Renal pelvis (tissue), 12 donors: ENCODE data around the gene DBET. TPM values are rescaled to one million over a fixed set of nuclear protein-coding genes. Genes with fewer than 3 reads are reported as not detected.
"Not testable (repeated sequence)": the region's sequence is repeated elsewhere in the genome, so short reads cannot be mapped to it uniquely, and the experiment has no call there.

Source experiments
- DNase-seq: peaks from one replicate; pipeline ENCODE4 v3.0.0-alpha.2; 2013
- long read RNA-seq, 16 experiments: transcript quantifications; one replicate each; lab custom pipeline, GENCODE V29; 2026
- polyA plus RNA-seq, 3 donors: library from polyadenylated mRNA; unstranded; fragments of 120-200 nt; gene quantifications; one replicate each; pipeline ENCODE4 v1.2.1, GENCODE V29; 2013; ENCODE audit not compliant: insufficient read length in 3 of 3

The DBET gene
- not detected for polyA plus RNA-seq
- long read RNA-seq, donor 1: 0 reads
- long read RNA-seq, donor 2: 0 reads
- long read RNA-seq, donor 3: 0 reads
- long read RNA-seq, donor 4: 0 reads
- long read RNA-seq, donor 5: 0 reads
- long read RNA-seq, donor 6: 0 reads
- long read RNA-seq, donor 7: 0 reads
- long read RNA-seq, donor 8: 0 reads
- long read RNA-seq, donor 9: 0 reads
- long read RNA-seq, donor 10: 0 reads
- long read RNA-seq, donor 11: 0 reads
- long read RNA-seq, donor 12: 0 reads
- long read RNA-seq, donor 13: 0 reads
- long read RNA-seq, donor 14: 0 reads
- long read RNA-seq, donor 15: 0 reads
- long read RNA-seq, donor 16: 0 reads

DNA sequence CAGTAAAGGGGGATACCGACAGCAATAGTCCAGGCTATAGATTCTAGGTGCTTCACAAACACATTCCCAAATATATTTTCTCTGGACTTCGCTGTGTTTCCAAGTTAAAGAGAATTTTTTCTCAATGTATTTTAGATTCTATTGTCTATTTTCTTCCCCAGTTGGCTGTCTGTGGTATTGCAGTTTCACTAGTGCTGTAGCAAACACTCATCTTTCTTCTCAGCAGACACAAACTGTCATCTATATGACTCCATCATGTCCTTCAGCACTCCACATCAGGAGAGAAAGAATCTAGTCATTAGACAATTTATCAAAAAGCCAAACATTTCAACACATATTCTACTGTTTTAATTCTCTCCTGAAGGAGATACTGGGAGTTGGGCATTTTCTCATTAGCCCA is at the start of gene DBET:
Gene DBET, plus strand, starts transcription at position 161 of the 400 bp plus-strand sequence.
- not testable (repeated sequence) for DNase-seq

GRCh38 chr4:190014771-190015537 is 49.3 kb upstream of the DBET start:
- no peak for DNase-seq

DNA sequence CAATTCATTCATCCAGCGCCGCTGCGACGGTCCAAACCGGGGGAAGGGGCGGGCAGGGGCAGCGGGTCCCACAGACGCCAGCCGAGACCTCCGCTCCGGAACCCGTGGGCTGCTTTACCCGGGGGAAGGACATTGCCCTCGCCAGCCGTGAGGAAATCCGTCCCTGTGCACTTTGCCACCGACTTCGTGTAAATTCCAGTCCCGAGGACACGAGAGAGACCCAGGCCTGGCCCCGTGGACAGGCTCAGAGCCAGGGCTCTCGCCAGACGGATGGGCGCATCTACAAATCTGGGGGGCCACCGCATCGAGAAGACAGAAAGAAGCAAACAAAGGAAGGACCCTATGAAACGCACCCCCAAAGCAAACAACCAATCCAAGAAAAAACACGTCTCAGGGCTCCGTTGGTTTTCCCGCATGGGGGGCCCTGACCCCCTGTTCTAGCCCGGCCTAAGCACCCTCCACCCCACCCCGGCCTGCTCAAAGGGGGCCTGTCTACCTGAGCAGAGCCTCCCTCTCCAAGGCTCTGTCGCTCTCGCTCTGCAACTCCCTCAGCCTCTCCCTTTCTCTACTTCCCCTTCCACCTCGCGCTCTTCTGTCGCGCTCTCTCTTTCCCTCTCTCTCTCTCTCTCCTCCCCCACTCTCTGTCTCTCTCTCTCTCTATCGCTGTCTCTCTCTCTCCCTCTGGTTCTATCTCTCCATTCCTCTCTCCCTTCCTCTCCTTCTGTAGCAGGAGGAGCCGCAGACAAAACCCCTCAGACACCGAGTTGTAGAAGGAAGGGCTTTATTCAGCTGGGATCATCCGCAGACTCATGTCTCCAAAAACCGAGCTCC is 48.5 kb upstream of the DBET start:
- no peak for DNase-seq

DNA sequence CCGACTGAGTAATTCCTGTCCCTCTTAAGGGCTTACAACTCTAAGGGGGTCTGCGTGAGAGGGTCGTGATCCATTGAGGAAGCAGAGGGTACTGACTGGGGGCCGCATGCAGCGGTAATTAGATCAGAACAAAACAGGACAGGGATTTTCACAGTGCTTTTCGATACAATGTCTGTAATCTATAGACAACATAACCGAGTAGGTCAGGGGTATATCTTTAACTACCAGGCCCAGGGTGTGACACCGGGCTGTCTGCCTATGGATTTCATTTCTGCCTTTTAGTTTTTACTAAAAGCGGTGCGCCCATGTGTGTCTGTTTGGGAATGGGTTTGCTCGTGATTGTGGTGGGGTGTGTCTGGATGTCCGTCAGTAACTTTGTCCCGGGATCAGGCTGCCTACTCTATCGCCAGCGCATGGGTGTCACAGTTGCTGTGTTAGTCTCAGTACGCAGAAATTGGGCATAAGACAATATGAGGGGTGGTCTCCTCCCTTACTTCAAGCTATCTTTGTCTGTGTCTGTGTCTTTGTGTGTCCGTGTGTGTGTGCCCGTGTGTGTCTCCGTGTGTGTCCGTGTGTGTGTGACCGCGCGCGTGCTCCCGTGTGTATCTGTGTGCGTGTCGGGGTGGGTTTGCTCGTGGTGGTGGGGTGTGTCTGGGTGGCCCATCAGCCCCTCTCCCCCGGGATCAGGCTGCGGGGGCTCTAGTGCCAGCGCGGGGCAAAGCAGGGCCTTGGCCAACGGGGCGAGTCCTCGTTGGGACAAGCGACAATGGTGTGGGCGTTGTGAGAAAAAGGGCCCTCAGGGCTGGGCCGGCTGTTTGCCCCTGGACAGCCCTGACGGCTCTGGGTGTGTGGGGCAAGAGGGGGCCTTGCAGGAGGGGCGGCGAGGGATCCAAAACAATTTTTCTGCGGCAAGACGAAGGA is 47.7 kb upstream of the DBET start:
- no peak for DNase-seq

GRCh38 chr4:190017357-190018200 is 46.7 kb upstream of the DBET start:
- DNase-seq: no peak

GRCh38 chr4:190018201-190018920 is 45.9 kb upstream of the DBET start:
- no peak for DNase-seq

GRCh38 chr4:190019023-190019858 is 45.1 kb upstream of the DBET start:
- DNase-seq: no peak

- DNase-seq: not testable (repeated sequence)
Observed at GRCh38 chr4:190019859-190020463, 44.3 kb upstream of the DBET start.

GRCh38 chr4:190020790-190021717 is 43.2 kb upstream of the DBET start:
- DNase-seq: peak; percentile 54

GRCh38 chr4:190021973-190022372 is 42.3 kb upstream of the DBET start:
- DNase-seq: not testable (repeated sequence)

DNA sequence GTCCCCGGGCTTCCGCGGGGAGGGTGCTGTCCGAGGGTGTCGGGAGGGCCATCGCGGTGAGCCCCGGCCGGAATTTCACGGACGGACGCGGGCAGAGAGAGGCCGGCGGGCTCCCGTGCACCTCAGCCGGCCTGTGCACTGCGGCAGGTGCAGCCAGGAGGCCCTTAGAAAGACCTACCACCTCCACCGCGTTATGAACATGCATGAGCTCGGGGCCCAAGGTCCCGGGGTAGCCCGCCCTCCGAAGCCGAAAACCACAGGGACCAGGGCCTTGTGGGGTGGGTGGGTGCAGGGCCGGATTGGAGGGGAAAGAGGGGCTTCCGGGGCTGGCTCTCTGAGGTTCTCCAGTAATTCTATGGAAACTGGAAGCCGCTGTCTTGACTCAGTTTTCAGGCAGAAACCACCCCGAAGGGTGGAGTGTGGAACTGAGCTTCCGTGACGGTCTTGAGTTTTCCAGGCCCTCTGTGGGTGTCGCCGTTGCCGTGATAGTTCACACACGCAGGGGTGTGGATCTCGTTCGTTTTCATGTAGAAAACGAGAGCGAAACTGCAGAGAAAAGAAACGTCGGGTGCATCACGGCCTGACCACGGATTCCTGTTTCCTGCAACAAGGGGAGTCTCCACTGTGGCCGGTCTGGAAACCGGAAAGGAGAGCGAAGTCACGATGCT is 41.6 kb upstream of the DBET start:
- not testable (repeated sequence) for DNase-seq

DNA sequence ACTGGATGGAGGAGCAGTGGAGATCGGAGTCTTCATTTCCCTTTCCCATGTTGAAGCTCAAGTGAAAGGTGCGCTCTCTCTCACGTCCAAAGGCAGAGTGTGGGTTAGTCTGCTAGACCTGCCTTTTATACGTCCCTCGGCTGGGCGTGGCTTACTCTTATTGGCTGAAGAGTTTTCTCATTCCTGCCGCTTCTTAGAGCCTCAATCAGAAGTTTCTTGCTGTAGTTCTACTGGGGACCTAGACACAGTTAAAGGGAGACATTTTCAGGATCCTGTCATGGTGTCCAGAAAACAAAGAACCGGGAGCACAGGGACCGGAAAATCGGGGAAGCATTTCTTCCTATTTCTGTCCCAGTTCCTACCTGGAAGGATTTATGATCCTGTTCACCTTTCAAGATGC is 37.1 kb upstream of the DBET start, which contains the start of gene FRG2:
Gene FRG2, minus strand, starts transcription at position 101 of the 400 bp plus-strand sequence. Its CDS starts 52 bp downstream, at position 49.
- not testable (repeated sequence) for DNase-seq

DNA sequence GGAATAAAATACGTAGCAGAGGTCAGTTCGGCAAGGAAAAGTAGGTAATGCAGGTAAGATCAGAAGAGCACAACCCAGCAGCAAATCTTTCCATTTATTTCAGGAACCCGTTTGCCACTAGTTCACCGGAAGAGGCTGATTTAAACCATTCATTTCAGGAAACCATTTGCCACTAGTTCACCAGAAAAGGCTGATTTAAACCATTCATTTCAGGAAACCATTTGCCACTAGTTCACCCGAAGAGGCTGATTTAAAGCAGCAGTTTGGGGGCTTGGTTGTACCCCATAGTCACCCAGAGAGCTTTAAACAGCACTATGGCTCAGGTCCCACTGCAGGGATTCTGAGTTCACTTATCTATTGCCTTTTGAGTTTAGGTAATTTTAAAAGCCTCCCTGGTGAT is 33.0 kb upstream of the DBET start:
- not testable (repeated sequence) for DNase-seq

DNA sequence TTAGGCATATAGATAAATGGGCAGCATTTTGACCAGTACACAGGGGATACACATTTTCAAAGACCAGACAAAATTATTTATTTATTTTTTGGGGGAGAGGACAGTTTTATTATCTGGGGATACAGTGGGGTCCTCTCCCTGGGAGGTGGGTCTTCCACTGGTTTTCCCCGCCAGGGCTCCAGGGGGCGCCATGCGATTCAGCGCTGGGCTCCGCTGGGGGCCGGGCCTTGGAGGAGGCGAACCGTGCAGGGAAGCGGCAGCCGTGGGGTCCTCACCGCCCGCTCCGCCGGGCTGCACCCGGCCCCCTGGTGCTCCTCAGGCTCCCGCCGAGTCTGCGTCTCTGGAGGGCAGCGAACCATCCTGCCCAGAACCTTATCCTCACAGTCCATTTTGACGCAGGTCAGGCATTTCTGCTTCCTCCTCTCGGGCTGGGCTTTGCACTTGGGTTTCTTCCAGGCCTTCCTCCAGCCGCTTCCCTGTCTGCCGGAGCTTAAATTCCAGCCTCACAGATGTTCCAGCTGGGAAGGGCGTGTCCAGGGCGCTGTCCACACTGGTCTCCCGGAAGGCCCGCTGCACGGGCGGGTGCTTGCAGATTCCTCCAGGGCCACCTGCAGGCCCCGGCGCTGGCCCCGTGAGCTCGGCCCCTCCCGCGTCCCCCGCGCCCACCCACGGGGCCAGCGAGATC is 26.5 kb upstream of the DBET start:
- not testable (repeated sequence) for DNase-seq

DNA sequence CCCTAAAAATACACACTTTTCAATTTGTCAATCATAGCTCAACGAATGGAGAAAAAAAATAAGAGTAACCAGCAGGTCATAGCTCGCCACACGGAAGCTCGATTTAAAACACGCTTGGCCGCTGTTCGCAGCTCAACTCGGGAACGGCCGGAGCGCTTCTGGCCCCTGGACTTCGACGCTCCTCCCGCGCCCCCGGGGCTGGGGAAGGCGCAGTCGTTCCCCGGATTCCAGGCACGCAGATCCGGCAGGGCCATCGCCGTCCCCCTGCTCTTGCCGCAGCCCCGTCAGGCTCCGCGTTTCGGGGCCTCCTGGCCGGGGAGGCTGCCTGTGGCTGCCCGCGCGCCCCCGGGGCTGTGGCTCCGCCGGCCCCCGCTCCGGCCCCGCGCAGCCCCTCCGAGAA is 23.4 kb upstream of the DBET start:
- not testable (repeated sequence) for DNase-seq

DNA sequence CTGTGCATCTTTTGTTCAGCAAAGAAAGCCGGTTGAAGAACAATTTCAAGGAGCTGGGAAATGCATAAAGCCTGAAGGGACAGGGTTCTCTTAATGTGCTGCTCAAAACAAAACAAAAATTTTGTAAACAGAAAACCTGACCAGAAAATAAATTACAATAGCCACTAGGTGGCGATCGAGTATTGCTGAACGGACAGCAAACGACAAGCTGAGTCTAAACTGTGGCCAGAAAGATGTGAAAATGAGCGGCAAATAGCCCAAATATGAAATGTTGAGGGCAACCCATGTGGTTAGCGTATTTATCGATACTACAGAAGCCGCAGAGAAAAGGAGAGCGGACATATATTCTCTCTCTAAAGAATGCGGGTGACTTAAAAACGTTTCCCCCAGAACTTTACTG is 16.7 kb upstream of the DBET start:
- not testable (repeated sequence) for DNase-seq
